Left ventricle myocardium inferior (tissue), 1 donor: ENCODE measurements around the gene IFT172. TPM values are rescaled to one million over a fixed set of nuclear protein-coding genes. Genes with fewer than 3 reads are reported as not detected.
A peak's percentile ranks its signal among the peaks of the same experiment; 100 is the strongest.

Source experiments
- DNase-seq: peaks from one replicate; pipeline ENCODE4 v3.0.0-alpha.2; 2020
- H3K27ac ChIP-seq: fragments of 200-600 bp; replicated peaks from 2 replicates; pipeline ENCODE4 v1.8.0; 2021
- H3K27me3 ChIP-seq: fragments of 200-600 bp; 2 replicates; pipeline ENCODE4 v1.8.0; 2021; ENCODE audit warnings: low read depth
- H3K36me3 ChIP-seq: fragments of 200-600 bp; 2 replicates; pipeline ENCODE4 v1.8.0; 2021
- H3K4me1 ChIP-seq: fragments of 200-600 bp; 2 replicates; pipeline ENCODE4 v1.8.0; 2021
- H3K4me3 ChIP-seq: fragments of 200-600 bp; 2 replicates; pipeline ENCODE4 v1.8.0; 2021; ENCODE audit warnings: mild to moderate bottlenecking, moderate library complexity
- H3K9me3 ChIP-seq: fragments of 200-600 bp; replicated peaks from 2 replicates; pipeline ENCODE4 v1.8.0; 2021
- intact Hi-C: fragments of 100-400 bp; cut with micrococcal nuclease; formaldehyde crosslinking; loops from one replicate; pipeline ENCODE4 v1.11.0; 2022
- total RNA-seq: library from RNA; stranded (reverse); fragmentation: NEBNext Ultra II Directional; extraction: Animal tissue kit (Norgen Biotek cat#: 25700); gene quantifications from one replicate; pipeline ENCODE4 v1.2.1, GENCODE V29; 2021
- TF ChIP-seq, protein P1 (sequence below): fragments of 200-600 bp; IDR thresholded peaks from 2 replicates; pipeline ENCODE4 v1.8.0; 2021; ENCODE audit warnings: antibody characterized with exemption, mild to moderate bottlenecking, borderline replicate concordance
- donor health status: DM: no; HTN: yes; CAD: no; lungs with severe emphysema.

The IFT172 gene
- total RNA-seq, 1 donor from 2014 or later = 21.8 TPM

DNA sequence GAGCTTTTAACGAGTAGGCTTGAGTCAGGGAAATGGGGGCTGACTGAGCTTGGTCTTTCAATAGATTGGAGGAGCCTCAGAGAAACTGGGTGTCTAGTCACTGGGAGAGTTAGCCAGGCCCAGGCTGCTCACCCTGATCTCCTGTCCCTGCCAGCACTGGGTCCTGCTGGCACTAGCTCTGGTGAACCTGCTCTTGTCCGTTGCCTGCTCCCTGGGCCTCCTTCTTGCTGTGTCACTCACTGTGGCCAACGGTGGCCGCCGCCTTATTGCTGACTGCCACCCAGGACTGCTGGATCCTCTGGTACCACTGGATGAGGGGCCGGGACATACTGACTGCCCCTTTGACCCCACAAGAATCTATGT is 46.6 kb downstream of the IFT172 start:
- no peak overlapping the region for H3K27ac ChIP-seq
- peaks cover 7% of the 10 kb centered on the region for H3K4me1 ChIP-seq
- intact Hi-C loops = no loop called here
- H3K4me3 ChIP-seq = no peak overlapping the region
- no peaks in the 10 kb centered on the region for H3K27me3 ChIP-seq
- no peak for DNase-seq
- H3K36me3 ChIP-seq = peaks cover 71% of the 10 kb centered on the region
- TF ChIP-seq, protein P1, sequence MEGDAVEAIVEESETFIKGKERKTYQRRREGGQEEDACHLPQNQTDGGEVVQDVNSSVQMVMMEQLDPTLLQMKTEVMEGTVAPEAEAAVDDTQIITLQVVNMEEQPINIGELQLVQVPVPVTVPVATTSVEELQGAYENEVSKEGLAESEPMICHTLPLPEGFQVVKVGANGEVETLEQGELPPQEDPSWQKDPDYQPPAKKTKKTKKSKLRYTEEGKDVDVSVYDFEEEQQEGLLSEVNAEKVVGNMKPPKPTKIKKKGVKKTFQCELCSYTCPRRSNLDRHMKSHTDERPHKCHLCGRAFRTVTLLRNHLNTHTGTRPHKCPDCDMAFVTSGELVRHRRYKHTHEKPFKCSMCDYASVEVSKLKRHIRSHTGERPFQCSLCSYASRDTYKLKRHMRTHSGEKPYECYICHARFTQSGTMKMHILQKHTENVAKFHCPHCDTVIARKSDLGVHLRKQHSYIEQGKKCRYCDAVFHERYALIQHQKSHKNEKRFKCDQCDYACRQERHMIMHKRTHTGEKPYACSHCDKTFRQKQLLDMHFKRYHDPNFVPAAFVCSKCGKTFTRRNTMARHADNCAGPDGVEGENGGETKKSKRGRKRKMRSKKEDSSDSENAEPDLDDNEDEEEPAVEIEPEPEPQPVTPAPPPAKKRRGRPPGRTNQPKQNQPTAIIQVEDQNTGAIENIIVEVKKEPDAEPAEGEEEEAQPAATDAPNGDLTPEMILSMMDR = no peak
- H3K9me3 ChIP-seq = no peaks in the 10 kb centered on the region

DNA sequence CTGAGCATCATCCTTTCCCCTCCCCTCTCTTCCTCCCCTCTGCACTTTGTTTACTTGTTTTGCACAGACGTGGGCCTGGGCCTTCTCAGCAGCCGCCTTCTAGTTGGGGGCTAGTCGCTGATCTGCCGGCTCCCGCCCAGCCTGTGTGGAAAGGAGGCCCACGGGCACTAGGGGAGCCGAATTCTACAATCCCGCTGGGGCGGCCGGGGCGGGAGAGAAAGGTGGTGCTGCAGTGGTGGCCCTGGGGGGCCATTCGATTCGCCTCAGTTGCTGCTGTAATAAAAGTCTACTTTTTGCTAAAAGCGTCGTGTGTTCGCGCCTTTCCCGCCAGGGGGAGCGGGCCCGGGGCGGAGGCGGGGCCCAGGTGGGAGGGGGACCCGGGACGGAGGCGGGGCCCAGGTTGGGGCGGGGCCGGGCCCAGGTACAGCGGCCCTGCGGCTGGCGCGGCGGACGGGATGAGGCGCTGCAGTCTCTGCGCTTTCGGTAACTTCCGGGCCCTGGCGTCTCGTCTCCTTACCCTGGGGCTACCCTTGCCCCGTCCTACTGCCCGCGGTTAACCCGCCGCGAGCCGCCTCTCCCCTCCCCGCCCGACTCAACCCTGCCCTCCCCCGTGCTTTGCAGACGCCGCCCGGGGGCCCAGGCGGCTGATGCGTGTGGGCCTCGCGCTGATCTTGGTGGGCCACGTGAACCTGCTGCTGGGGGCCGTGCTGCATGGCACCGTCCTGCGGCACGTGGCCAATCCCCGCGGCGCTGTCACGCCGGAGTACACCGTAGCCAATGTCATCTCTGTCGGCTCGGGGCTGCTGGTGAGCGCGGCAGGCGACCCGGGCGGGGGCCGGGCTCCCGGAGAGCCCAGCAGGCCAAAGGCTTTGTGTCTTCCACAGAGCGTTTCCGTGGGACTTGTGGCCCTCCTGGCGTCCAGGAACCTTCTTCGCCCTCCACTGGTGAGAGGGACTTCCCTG is 47.3 kb downstream of the IFT172 start, which contains the start of gene KRTCAP3:
KRTCAP3 (plus strand) TSS at position 424 of the 962 bp plus-strand sequence; CDS start at position 456, 32 bp downstream.
- TF ChIP-seq, protein P1 = peak; percentile 9
- peak within 1 kb of the TSS; percentile 14 for H3K4me3 ChIP-seq
- H3K36me3 ChIP-seq = peaks cover 71% of the 10 kb centered on the region
- peaks cover 7% of the 10 kb centered on the region for H3K4me1 ChIP-seq
- no peaks in the 10 kb centered on the region for H3K9me3 ChIP-seq
- H3K27me3 ChIP-seq = no peaks in the 10 kb centered on the region
- no peak within 1 kb of the TSS for H3K27ac ChIP-seq
- no peak for DNase-seq
- intact Hi-C loops = no loop called here

DNA sequence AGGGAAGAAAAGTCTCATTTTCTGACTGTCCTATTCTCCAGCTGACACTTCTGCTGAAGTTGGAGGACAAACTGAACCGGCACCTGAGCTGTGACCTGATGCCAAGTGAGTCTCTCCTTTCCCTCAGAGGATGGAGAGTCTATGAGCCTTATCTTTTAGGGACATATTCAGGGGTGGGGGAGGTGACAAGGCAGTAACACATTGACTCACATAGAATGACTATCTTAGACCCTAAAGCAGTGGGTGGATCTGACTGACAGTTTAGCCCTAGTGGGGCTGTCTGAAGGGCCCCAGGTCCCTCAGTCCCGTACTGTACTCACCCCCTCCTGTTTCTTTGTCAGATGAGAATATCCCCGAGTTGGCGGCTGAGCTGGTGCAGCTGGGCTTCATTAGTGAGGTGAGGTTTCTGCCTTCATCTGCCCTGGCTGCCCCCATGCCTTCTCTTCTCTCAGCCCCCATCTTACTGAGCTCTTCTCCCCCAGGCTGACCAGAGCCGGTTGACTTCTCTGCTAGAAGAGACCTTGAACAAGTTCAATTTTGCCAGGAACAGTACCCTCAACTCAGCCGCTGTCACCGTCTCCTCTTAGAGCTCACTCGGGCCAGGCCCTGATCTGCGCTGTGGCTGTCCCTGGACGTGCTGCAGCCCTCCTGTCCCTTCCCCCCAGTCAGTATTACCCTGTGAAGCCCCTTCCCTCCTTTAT is 48.2 kb downstream of the IFT172 start:
- TF ChIP-seq, protein P1 = no peak
- Histone ChIP-seq H3K9me3 (no peaks in the 10 kb centered on the region), H3K36me3 (peaks cover 75% of the 10 kb centered on the region), H3K4me3 (no peak overlapping the region), H3K27ac (no peak overlapping the region), H3K4me1 (peaks cover 7% of the 10 kb centered on the region), H3K27me3 (no peaks in the 10 kb centered on the region)
- intact Hi-C loops = no loop called here
- no peak for DNase-seq

DNA sequence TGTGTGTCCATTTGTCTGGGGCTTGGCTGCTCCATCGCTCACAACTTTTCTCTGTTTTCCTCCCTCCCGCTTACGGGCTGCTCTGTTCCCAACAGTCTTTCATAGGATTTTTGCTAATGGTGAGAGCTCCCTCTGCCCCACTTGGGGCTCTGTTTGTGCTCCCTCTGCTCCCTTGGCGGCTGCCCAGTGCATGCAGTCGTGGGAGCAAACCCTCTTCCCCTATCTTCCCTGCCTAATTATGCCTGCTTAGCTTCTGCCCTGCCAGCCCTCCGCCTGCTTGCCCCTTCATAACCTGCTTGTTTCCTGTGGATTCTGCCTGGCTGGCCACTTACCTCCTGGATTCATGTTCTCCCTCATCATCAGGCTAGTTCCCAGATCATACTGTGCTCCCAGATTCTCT is 53.9 kb downstream of the IFT172 start:
- intact Hi-C loops = no loop called here
- Histone ChIP-seq H3K36me3 (peaks cover 78% of the 10 kb centered on the region), H3K4me3 (no peak overlapping the region), H3K4me1 (peaks cover 29% of the 10 kb centered on the region), H3K27me3 (no peaks in the 10 kb centered on the region), H3K9me3 (no peaks in the 10 kb centered on the region), H3K27ac (no peak overlapping the region)
- DNase-seq = no peak
- TF ChIP-seq, protein P1 = no peak

DNA sequence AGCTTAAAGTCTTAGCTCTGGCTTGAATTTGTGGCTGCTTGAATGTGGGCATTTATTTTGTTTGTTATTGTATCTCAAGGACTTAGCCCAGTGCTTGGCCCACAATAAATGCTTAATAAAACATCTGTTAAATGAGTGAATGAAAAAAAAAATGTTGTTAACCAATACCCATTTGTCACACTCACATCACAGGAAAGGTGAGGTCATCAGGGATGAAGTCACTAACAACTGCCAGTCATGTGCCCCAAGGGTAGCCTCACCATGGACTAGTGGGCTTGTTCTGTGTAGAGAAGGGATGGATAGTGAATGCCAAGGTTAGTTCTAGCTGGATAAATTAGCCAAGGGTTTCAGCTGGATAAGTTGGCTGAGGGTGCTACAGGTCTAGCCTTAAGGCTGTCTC is 58.1 kb downstream of the IFT172 start:
- H3K27ac ChIP-seq = no peak overlapping the region
- intact Hi-C loops = no loop called here
- no peaks in the 10 kb centered on the region for H3K27me3 ChIP-seq
- TF ChIP-seq, protein P1 = no peak
- peaks cover 57% of the 10 kb centered on the region for H3K4me1 ChIP-seq
- H3K36me3 ChIP-seq = peaks cover 35% of the 10 kb centered on the region
- H3K9me3 ChIP-seq = no peaks in the 10 kb centered on the region
- DNase-seq = no peak
- H3K4me3 ChIP-seq = no peak overlapping the region
